AG04449 (cell line): ENCODE results near the gene EMC10.

Experiments used
- CTCF ChIA-PET: fragments of 350-600 bp; formaldehyde crosslinking; extraction: SDS; loops from one replicate; lab custom pipeline; 2021; ENCODE audit warnings: antibody characterized with exemption; lab: Yijun Ruan, JAX
- POLR2A ChIA-PET: fragments of 400-600, 350-600 bp; formaldehyde crosslinking; extraction: SDS; loops from one replicate; lab custom pipeline; 2020; ENCODE audit warnings: antibody characterized with exemption, inconsistent platforms; lab: Yijun Ruan, JAX
- DNase-seq: peaks from one replicate; pipeline ENCODE4 v3.0.0-alpha.2; 2010; ENCODE audit warnings: low read depth, low spot score
- H3K4me3 ChIP-seq: 2 replicates; pipeline ENCODE4 v1.5.1; 2011; ENCODE audit warnings: low read depth, mild to moderate bottlenecking, control low read depth, low read length
- TF ChIP-seq, protein P1 (sequence below): IDR thresholded peaks from one replicate; pipeline ENCODE4 v1.5.1; 2011; ENCODE audit warnings: mild to moderate bottlenecking, moderate library complexity, low read length, control low read depth, inconsistent platforms; ENCODE audit not compliant: insufficient read depth; ENCODE audit errors: missing control alignments

The EMC10 gene

DNA sequence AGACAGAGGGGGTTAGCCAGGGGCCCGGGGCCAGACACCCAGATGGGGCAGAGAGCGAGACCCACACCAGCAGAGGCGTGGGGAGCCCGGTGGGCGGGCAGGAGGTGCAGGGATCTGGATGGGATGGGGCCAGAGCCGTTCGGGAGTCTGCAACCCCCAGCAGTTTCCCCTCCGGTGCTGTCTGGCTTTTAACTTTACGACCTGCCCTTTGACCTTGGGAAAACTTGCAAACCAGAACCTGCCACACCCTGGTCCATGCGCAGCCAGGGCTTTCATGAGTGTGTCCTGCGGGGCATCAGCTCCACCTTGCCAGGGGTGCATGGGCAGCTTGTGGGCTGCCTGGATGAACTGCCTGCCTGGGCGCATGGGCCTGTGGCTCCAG is 24.9 kb downstream of the EMC10 start:
- DNase-seq: no peak
- no peak overlapping the region for H3K4me3 ChIP-seq
- ChIA-PET POLR2A (interaction anchor here (1.2 kb wide), 1 partner anchor 10 kb away, joined by 4 read pairs; the partner anchor contains the start of gene JOSD2), CTCF (no interaction called here)
- TF ChIP-seq, protein P1, sequence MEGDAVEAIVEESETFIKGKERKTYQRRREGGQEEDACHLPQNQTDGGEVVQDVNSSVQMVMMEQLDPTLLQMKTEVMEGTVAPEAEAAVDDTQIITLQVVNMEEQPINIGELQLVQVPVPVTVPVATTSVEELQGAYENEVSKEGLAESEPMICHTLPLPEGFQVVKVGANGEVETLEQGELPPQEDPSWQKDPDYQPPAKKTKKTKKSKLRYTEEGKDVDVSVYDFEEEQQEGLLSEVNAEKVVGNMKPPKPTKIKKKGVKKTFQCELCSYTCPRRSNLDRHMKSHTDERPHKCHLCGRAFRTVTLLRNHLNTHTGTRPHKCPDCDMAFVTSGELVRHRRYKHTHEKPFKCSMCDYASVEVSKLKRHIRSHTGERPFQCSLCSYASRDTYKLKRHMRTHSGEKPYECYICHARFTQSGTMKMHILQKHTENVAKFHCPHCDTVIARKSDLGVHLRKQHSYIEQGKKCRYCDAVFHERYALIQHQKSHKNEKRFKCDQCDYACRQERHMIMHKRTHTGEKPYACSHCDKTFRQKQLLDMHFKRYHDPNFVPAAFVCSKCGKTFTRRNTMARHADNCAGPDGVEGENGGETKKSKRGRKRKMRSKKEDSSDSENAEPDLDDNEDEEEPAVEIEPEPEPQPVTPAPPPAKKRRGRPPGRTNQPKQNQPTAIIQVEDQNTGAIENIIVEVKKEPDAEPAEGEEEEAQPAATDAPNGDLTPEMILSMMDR: no peak

DNA sequence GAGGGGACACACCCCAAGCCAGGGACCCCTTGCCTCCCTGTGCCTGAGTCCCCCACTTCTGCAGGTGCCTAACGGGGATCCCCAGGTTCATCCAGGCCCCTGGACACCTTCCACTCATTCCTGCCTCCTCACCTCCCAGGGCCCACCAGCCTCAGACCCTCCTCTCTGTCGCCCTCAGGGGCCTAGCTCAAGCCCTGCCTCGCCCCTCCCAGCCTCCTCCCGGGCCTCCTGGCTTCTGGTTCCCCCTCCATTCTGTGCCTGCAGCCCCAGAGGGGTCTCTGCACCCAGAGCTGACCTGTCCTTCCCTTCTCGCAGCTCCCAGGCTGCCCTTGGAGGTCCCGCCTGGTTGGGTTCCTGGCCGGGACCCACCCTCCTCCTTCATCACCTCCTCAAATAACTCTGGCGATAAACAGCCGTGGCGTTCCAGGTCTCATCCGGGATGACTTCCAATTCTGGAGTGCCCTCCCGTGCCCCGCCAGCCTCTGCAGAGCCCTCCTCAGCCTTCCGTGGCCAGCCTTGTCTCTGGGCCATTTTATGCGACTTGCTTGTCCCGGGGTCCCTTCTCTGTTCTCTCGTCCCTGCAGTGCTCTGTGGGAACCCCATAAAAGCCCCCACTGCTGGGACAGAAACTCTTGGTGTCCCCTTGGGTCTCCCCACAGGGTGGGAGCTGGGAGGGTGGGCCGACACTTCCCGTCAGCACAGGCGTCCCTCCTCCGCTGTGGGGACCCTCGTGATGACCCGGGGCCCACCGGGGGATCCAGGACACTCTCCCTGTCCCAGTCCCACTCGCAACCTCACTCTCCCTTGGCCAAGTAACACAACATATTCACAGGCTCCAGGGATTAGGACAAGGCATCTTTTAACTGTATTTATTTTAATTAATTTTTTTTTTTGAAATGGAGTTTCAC is 25.5 kb downstream of the EMC10 start:
- no peak for DNase-seq
- TF ChIP-seq, protein P1: no peak
- ChIA-PET CTCF (no interaction called here), POLR2A (interaction anchor here (1.2 kb wide), 1 partner anchor 9 kb away, joined by 4 read pairs; the partner anchor contains the start of gene JOSD2)
- H3K4me3 ChIP-seq: no peak overlapping the region

DNA sequence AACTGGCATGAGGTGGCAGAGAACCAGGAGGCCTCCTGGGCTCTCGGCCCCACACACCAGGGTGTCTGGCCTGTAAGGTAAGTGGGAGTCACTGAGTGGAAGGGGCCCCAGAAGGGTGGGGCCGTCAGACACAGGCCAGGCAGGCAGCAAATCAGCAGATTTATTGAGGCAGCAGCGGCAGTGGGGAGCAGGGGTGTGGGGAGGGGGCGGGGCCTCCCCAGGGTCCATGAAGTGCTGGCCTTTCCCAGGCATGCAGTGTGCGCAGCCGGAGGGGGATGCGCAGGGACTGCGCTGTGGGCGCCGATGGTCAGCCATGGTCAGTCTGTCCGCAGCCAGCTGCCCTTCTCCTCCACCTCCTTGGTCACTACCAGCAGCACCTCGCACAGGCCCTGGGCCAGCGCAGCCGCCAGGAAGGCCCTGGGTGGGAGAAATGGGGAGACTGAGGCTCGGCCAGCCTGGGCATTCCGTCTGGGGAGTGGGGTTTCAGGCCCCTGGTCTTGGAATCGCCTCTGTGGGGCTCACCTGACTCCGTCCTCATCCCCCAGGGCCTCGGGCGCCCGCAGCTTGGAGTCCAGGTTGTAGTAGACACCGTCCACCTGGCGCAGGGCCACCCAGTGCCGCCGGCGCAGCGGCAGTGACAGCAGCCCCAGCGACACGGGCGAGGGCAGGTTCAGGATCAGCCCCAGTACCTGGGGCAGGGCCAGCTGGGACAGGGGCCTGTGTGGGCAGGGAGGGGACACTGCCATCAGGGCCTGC is 29.7 kb downstream of the EMC10 start:
- TF ChIP-seq, protein P1: no peak
- POLR2A ChIA-PET: no interaction called here

DNA sequence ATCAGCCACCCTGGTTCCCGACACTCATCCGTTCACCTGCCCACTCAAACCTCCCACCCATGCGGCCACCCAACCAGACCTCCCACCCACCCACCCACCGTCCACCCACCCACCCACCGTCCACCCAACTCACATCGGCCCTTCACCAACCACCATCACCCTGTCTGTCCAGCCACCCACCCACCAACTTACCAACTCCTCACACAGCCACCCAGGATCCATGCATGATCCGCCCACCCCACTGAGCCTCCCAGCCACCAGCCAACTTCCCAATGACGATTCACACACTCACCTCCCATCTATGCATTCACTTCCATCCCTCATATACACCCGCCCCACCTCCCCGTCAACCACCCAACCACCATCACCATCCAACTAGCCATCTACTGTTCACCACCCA is 30.4 kb downstream of the EMC10 start:
- H3K4me3 ChIP-seq: no peak overlapping the region
- POLR2A ChIA-PET: no interaction called here

More for the DNA sequence above, 29.7 kb downstream of the EMC10 start:
- CTCF ChIA-PET: no interaction called here
- no peak for DNase-seq
- H3K4me3 ChIP-seq: no peak overlapping the region

DNA sequence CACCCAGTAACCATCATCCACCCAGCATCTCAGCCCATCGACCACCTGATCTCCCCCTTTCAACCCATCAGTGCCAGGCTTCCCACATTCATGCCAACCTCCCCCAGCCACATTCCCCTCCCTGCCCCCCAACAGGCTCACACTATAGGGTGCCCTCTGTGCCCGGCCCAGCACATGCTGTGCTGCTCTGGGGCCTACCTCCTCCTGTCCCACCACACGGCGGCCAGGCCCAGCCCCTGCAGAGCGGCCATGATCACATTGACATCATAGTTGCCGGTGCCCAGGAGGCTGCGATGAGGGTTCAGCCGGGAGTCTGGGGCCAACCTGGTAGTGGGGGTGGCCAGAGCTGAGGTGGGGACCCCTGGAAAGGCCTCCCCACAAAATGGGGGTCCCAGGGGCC is 31.1 kb downstream of the EMC10 start:
- no peak overlapping the region for H3K4me3 ChIP-seq
- TF ChIP-seq, protein P1: no peak
- POLR2A ChIA-PET: no interaction called here
- DNase-seq: no peak
- CTCF ChIA-PET: no interaction called here

More for the DNA sequence above, 30.4 kb downstream of the EMC10 start:
- CTCF ChIA-PET: no interaction called here
- no peak for DNase-seq
- TF ChIP-seq, protein P1: no peak

DNA sequence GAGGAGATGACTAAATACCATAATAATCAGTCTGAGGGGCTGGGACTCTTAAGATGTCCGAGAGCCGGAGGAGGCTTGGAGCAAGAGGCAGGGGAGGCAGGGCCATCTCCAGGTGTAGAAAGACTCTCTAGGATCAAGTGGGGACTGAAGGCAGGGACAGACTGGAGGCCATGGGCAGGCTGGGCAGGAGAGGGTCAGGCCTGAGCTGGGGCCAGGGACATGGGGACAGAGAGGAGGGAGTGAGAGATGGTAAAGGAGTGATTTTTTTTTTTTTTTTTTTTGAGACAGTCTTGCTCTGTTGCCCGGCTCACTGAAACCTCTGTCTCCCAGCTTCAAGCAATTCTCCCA is 32.5 kb downstream of the EMC10 start:
- ChIA-PET CTCF (interaction anchor here (0.6 to 1.3 kb wide), 3 partner anchors 104 to 152 kb away, joined by 3 read pairs; no protein-coding TSS in a partner anchor), POLR2A (no interaction called here)
- DNase-seq: no peak
- TF ChIP-seq, protein P1: no peak
- no peak overlapping the region for H3K4me3 ChIP-seq
